ENCODE data around the gene FNDC3B. TPM values are rescaled to one million over a fixed set of nuclear protein-coding genes. Genes with fewer than 3 reads are reported as not detected.

The FNDC3B gene
- total RNA-seq, 1 donor from 2014 or later = 54.9 TPM

DNA sequence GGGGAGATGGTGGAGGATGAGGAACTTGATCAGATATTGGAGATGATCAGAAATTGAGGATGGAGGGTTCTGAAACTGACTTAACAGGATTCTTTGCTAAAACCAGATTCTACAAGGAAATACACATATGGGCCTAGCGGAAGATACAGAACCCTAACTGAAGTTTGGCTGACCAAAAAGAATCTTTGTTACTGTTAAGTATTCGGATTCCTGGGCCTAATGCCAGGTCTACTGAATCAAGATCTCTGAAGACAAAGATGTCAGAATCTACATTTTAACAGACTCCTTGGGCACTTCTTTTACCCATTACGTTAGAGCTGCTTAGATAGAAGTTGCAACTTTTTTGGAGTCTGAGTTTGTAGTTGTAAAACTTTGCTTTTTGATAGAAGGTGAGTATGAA is 137.7 kb downstream of the FNDC3B start:
- Histone ChIP-seq H3K9me3 (no peaks in the 10 kb centered on the region), H3K36me3 (no peaks in the 10 kb centered on the region), H3K27me3 (no peaks in the 10 kb centered on the region), H3K27ac (no peak overlapping the region), H3K4me1 (peaks cover 9 to 36% of the 10 kb centered on the region in 2 donors), H3K4me3 (no peak overlapping the region)
- TF ChIP-seq, protein P1, sequence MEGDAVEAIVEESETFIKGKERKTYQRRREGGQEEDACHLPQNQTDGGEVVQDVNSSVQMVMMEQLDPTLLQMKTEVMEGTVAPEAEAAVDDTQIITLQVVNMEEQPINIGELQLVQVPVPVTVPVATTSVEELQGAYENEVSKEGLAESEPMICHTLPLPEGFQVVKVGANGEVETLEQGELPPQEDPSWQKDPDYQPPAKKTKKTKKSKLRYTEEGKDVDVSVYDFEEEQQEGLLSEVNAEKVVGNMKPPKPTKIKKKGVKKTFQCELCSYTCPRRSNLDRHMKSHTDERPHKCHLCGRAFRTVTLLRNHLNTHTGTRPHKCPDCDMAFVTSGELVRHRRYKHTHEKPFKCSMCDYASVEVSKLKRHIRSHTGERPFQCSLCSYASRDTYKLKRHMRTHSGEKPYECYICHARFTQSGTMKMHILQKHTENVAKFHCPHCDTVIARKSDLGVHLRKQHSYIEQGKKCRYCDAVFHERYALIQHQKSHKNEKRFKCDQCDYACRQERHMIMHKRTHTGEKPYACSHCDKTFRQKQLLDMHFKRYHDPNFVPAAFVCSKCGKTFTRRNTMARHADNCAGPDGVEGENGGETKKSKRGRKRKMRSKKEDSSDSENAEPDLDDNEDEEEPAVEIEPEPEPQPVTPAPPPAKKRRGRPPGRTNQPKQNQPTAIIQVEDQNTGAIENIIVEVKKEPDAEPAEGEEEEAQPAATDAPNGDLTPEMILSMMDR (IDR thresholded peaks at IDR 0.05) = no peak
- intact Hi-C loops (cut with DNase I) = no loop called here
- DNase-seq (ENCODE audit: low spot score in 2 of 2) = no peak

DNA sequence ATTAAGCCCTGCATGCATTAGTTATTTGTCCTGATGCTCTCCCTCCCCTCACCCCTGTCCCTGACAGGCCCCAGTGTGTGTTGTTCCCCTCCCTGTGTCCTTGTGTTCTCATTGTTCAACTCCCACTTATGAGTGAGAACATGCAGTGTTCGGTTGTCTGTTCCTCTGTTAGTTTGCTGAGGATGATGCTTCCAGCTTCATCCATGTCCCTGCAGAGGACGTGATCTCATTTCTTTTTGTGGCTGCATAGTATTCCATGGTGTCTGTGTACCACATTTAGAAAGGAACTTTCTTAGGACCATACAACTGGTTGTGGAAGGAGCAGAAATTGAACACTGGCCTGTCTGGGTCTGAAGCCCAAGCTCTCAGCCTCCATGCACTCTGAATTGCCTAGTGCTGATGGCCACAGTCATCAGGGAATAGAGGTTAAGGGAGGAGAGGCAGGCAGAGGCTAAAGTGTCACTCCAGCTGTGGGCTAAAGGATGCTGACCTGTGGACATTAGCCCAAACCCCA is 138.5 kb downstream of the FNDC3B start:
- intact Hi-C loops (cut with DNase I) = no loop called here
- Histone ChIP-seq H3K9me3 (no peaks in the 10 kb centered on the region), H3K4me3 (no peak overlapping the region), H3K4me1 (peaks cover 13 to 42% of the 10 kb centered on the region in 2 donors), H3K27me3 (no peaks in the 10 kb centered on the region), H3K36me3 (no peaks in the 10 kb centered on the region), H3K27ac (no peak overlapping the region)
- DNase-seq (ENCODE audit: low spot score in 2 of 2) = no peak
- TF ChIP-seq, protein P1 (IDR thresholded peaks at IDR 0.05) = no peak

DNA sequence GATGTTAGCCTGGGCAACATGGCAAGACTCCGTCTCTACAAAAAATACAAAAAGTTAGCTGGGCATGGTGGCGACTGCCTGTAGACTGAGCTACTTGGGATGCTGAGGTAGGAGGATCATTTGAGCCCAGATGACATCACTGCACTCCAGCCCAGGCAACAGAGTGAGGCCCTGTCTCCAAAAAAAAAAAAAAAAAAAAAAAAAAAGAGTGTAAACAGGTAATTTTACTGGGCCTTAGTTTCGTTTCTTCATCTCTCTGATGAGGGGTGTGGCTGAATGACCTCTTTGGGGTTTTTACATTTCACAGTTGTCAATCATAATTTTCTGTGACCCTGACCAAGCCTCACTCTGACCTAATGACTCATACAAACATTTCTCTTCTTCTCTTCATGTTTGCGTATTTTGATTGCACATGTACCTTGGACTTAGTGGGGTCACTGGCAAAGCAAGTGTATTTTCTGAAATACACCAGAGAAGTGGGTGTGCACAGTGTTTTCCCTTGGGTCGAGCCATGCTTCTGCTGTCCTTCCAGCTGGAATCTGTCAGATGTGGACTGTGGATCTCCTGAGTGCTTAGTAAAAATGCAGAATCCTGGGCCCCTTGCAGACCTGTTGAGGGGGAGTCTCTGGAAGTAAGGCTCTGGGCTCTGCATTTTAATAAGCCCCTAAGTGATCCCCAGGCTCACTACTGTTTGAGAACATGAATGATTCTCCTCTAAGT is 140.5 kb downstream of the FNDC3B start:
- no peak for DNase-seq (ENCODE audit: low spot score in 2 of 2)
- no peaks in the 10 kb centered on the region for H3K27me3 ChIP-seq
- TF ChIP-seq, protein P1 (IDR thresholded peaks at IDR 0.05) = no peak
- H3K36me3 ChIP-seq = no peaks in the 10 kb centered on the region
- no peak overlapping the region for H3K4me3 ChIP-seq
- H3K4me1 ChIP-seq = peaks cover 6 to 34% of the 10 kb centered on the region in 2 donors
- H3K9me3 ChIP-seq = no peaks in the 10 kb centered on the region
- no peak overlapping the region for H3K27ac ChIP-seq
- intact Hi-C loops (cut with DNase I) = no loop called here

DNA sequence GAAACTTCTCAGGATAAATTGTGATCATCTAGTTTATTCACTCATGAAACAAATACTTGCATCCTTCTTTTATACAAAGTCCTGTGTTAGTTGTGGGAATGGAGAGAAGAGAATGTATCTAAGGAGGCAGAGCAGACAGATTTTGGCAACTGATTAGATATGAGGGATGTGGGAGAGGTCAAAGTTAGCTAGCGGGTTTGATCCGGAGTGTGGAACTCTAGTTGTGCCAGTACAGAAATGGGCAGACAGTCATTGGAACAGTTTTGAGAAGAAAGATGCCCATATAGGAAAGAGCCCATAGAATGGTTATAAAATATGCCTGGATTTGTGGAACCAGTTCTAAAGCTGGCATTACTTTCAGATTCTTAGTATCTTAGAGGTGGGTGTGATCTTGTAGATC is 141.1 kb downstream of the FNDC3B start:
- H3K4me3 ChIP-seq = no peak overlapping the region
- no peaks in the 10 kb centered on the region for H3K27me3 ChIP-seq
- DNase-seq (ENCODE audit: low spot score in 2 of 2) = no peak
- H3K4me1 ChIP-seq = peaks cover 6 to 28% of the 10 kb centered on the region in 2 donors
- no peak overlapping the region for H3K27ac ChIP-seq
- intact Hi-C loops (cut with DNase I) = no loop called here
- no peaks in the 10 kb centered on the region for H3K9me3 ChIP-seq
- TF ChIP-seq, protein P1 (IDR thresholded peaks at IDR 0.05) = no peak
- H3K36me3 ChIP-seq = no peaks in the 10 kb centered on the region

DNA sequence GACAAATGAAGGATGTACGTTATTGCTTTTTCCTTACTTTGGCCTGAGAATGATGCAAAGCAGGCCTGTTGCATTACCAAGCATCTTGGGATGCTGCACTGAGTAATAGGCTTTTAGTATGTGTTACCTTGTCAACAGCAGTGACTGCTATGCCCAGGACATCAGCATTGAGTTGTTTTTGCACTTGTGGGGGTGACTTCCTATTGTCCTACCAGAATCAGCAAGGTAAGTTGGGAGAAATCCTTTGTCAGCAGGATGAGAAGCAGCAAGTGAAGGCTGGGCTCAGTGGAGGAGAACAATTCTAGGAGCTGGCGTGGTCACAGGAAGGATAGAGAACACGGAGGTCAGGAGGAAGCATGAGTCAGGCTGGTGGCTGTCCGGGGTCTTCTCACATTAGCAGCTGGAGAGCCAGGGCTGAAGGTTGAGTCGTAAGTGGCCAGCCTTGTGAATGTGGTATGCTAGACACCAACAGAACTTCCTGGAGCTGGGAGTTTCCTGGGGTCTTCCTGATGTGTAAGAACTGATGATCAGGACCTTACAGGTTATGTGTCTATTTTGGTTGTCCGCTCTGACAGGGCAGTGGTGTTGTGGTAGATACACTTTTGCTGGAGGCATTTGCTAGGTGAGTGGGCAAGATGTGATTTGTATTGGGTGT is 142.7 kb downstream of the FNDC3B start:
- no peak for DNase-seq (ENCODE audit: low spot score in 2 of 2)
- Histone ChIP-seq H3K9me3 (no peaks in the 10 kb centered on the region), H3K27me3 (no peaks in the 10 kb centered on the region), H3K4me1 (peaks cover 6 to 15% of the 10 kb centered on the region in 2 donors), H3K27ac (peak overlapping the region in 1 of 2 donors; percentile 9), H3K36me3 (no peaks in the 10 kb centered on the region), H3K4me3 (no peak overlapping the region)
- intact Hi-C loops (cut with DNase I) = no loop called here
- TF ChIP-seq, protein P1 (IDR thresholded peaks at IDR 0.05) = no peak

Measured in ascending aorta (tissue), 2 donors.